Measurements from ENCODE around the gene LRP1B.

LRP1B gene

GRCh38 chr2:140949932-140950331 lies 1180.9 kb downstream of the LRP1B start:
- DNase-seq: no peak

DNA sequence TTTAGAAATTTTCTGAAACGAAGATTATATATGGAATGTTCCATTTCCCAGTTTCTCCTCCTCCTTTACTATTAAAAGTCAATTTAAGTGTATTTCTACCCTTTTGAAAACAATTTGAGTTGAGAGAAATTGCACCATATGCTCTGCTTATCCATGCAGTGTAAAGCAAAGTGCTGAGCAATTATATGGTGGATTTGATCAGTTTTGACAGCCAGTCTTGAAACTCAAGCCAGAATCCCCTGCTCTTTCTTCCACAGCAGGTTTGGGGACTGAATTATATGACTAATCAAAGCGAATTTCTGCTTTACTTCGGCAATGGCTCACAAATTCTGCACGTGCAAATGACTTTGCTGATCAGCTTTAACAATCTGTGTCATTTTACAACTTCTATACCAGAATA lies 1183.6 kb downstream of the LRP1B start:
- DNase-seq: no peak

DNA sequence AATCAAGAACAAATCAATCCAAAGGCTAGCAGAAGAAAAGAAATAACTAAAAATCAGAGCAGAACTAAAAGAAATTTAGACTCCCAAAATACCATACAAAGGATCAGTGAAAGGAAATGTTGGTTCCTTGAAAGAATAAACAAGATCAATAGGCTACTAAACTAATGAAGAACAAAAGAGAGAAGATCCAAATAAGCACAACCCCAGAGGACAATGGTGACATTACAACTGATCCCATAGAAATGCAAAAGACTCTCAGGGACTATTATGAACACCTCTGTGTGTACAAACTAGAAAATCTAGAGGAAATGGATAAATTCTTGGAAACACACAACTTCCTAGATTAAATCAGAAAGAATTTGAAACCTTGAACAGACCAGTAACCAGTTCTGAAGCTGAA lies 1186.9 kb downstream of the LRP1B start:
- DNase-seq: no peak

- DNase-seq: no peak
Measured at GRCh38 chr2:140942284-140942683, 1188.5 kb downstream of the LRP1B start.

DNA sequence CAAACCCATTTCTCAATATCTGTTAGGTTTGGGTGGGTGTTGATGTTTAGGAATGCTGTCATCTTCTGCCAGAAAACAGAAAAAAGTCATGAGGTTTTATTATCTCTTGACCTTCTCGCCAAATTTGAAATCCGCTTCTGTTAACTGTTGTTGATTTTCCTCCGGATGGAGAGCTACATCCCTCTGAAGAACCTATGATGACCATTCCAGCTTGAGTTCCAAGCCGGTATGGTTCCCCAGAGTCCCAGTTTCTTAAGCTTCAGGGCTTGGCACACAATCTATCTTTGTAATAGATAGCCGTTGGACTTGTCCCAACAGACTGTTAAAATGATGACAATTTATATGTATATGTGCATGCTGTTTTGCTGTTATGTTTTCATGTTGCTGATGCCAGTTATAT lies 1201.0 kb downstream of the LRP1B start:
- no peak for DNase-seq

GRCh38 chr2:140918426-140918825 lies 1212.4 kb downstream of the LRP1B start:
- DNase-seq: no peak

- no peak for DNase-seq
Measured at GRCh38 chr2:140916410-140916809, 1214.4 kb downstream of the LRP1B start.

GRCh38 chr2:140910683-140911082 lies 1220.1 kb downstream of the LRP1B start:
- DNase-seq: no peak

DNA sequence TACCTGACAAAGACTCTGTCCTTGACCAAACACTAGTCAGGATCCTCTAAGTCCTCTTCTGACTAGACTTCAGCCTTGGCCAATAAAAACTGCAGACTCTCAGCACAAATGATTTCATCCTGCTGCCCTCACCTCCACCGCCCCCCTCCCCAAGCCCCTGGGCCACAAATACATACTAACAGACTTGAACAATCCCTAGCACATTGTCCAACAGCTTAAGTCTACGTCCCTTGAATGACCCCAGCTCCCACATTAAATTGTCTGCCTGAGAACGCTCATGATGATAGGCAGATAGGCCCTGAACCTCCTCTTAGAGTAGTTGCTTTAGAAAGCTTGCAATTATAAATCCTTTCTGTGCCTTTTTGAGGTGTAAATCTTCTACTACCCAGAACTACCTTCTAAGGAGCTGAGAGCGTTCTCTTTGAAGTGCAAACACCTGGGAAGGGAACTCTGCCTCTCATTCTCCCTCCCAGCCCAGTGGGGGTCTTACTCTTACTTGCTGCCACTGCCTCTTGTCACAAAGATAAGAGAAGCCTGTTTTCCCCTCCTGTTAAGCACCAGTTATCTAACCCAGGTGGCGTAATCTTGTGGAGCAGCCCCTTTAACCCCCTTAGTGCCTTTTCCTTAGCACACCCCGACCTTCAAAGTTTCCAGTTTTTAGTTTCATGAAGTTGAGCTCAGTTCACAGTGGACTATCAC lies 1225.6 kb downstream of the LRP1B start:
- DNase-seq: no peak

DNA sequence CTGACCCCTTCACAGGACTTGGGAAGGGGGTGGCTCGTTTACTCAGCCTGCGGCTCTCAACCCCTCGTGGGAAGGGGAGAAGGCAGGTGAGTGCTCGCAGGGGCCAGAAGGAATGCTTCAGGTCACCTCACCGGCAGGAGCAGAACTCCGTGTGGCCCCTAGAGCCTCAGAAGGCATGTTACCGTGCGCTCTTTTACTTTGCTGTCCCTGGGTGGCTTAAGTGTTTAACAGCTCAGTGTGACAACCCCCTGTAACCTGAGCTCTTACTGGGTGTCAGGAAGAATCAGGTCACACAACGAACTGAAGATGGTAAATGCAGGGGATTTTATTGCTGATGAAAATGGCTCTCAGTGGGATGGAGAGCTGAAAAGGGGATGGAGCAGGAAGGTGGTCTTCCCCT lies 1235.4 kb downstream of the LRP1B start:
- no peak for DNase-seq

DNA sequence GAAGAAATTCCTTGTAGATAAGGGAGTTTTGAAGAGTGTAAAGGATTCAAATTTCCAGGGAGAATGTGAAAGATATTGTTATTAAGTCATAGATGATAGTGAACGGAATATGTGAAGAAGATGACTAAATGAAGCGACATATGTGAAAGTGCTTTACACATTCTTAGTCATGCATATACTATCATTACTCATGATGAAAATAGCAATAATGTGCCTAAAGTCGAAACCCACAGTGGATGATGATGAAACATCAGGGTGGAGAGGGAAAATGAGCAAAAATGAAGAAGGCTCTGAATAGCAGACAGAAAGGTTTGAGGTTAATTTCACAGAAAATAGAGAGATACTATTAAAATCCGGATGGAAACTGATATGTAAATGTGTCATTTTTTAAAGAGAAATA lies 1237.1 kb downstream of the LRP1B start:
- DNase-seq: no peak

GRCh38 chr2:140892911-140893637 lies 1237.7 kb downstream of the LRP1B start:
- DNase-seq: no peak

DNA sequence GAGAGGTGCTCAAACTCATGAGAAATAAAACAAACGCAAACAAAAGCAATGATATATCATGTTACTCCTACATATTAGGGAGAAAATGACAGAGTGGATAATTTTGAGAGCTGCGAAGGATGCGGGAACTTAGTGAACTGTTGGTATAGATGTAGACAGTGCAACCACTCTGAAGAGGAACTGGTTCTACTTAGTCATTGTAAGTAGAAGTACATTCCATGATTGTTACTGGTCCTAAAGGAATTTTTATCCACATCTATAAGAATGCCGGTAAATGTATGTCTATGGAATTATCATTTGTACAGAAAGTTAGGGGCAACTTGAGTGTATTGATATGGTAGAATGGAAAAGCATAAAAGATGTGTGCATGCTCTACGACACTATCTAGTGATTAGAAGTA lies 1238.4 kb downstream of the LRP1B start:
- no peak for DNase-seq

DNA sequence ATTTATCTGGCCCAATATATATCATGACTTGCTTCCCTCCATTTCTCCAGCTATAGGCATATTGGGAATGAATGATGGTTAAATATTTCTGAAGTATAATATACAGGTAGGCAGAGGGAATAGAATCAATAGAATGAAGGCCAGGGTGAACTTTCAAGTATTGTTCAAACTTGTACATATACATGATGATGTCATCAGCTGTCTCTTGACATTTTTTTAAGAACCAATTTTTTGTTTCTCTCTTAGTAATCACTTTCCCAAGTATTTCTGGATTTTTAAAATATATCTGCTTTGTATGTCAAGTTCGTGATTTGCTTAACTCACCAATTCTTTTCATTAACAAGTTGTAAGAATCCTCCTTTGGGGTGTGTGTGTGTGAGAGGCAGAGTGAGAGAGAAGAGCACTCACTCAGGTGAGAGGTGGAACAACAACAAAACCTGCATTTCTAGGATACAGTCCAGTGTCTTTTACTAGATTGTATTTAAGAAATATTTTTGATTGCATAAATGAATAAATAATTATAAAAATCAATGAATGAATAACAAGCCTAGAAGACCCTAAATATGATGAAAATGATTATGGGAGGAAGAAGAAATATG lies 1239.1 kb downstream of the LRP1B start:
- DNase-seq: no peak

GRCh38 chr2:140882671-140883620 lies 1247.9 kb downstream of the LRP1B start:
- no peak for DNase-seq

GRCh38 chr2:140880573-140880972 lies 1250.2 kb downstream of the LRP1B start:
- DNase-seq: no peak

DNA sequence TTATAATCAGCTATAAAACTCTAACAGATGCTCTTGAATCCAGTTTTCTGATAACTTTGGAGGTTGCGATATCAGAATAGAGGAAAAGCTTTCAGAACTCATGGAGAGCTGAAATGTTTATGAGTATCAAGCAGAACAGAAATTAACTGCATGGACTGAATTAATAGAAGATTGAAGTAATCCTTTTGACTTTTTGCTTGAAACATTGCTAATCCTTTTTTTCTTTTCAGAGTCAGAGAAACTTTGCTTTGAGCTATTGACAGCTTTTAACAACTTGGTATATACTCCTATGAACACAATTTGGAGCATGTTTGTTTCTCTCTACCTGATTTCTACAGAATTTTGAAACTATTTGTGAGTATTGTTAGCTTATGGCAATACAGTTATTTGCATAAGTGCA lies 1254.8 kb downstream of the LRP1B start:
- no peak for DNase-seq

GRCh38 chr2:140873915-140874531 lies 1256.8 kb downstream of the LRP1B start:
- DNase-seq: no peak

GRCh38 chr2:140869925-140870324 lies 1260.9 kb downstream of the LRP1B start:
- DNase-seq: no peak

DNA sequence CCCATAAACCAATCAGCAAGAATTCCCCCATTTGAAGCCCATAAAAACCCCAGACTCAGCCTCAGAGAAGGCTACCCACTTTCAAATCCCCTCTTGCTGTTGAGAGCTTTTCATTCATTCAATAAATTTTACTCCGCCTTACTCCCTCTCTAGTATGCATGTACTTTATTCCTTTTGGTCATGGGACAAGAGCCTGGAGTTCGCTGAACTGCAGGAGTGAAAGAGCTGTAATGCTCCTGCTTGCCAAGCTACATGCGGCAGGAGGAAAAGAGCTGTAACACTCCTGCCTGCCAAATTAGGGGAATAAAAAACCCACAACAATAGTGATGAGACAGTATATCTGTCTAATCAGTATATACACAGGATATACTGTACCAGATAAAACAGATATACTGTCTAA lies 1261.7 kb downstream of the LRP1B start:
- no peak for DNase-seq

DNA sequence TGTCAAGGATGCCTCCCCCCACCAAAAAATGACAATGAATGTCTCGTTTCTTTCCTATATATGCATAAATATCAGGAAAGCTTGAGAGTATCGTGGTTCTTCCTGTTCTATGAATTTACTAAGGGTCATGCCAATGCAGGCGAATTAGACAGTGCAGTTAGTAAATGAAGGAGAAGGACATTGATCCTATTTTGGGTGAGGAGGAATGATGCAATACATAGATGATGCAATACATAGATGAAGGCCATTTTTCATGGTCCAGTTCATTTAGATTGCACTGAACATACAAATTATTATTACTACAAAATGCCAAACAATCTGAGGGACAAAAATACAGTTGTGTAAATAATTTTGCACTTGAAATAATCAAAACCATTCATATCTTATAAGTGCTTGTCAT lies 1265.0 kb downstream of the LRP1B start:
- DNase-seq: no peak

Data from anterior cingulate cortex (tissue), 58 donors.